ENCODE results near the gene MRI1.

The MRI1 gene

GRCh38 chr19:13814550-13814949 lies 50.2 kb downstream of the MRI1 start:
- Histone ChIP-seq H3K27ac (no peak overlapping the region), H3K9ac (ENCODE audit: insufficient read length) (no peak overlapping the region), H3K9me3 (ENCODE audit: low read depth, low read length) (no peaks in the 10 kb centered on the region), H3K4me3 (no peak overlapping the region), H3K36me3 (ENCODE audit: insufficient read depth, low read length) (no peaks in the 10 kb centered on the region; the same call in 1 of the 2 replicates)
- DNase-seq (ENCODE audit: low read depth, low spot score), result no peak
- no peak for TF ChIP-seq POLR2AphosphoS5 (IDR thresholded peaks at IDR 0.05; ENCODE audit: borderline replicate concordance, low read depth, low read length)
- TF ChIP-seq EZH2 (IDR thresholded peaks at IDR 0.05), result no peak
- TF ChIP-seq FOXP2 (optimal IDR thresholded peaks at IDR 0.05; ENCODE audit: control extremely low read depth, extremely low read length, insufficient read depth), result no peak

- H3K9me3 ChIP-seq (ENCODE audit: low read depth, low read length), result no peaks in the 10 kb centered on the region
- H3K27ac ChIP-seq, result no peak overlapping the region
- no peaks in the 10 kb centered on the region; the same call in 1 of the 2 replicates for H3K36me3 ChIP-seq (ENCODE audit: insufficient read depth, low read length)
- no peak for DNase-seq (ENCODE audit: low read depth, low spot score)
- H3K9ac ChIP-seq (ENCODE audit: insufficient read length), result no peak overlapping the region
- TF ChIP-seq FOXP2 (optimal IDR thresholded peaks at IDR 0.05; ENCODE audit: control extremely low read depth, extremely low read length, insufficient read depth) (no peak), EZH2 (IDR thresholded peaks at IDR 0.05) (no peak), POLR2AphosphoS5 (IDR thresholded peaks at IDR 0.05; ENCODE audit: borderline replicate concordance, low read depth, low read length) (no peak)
- H3K4me3 ChIP-seq, result no peak overlapping the region
Measured at GRCh38 chr19:13817018-13817614, 52.8 kb downstream of the MRI1 start.

- Histone ChIP-seq H3K4me3 (no peak overlapping the region), H3K9ac (ENCODE audit: insufficient read length) (no peak overlapping the region), H3K36me3 (ENCODE audit: insufficient read depth, low read length) (no peaks in the 10 kb centered on the region; the same call in 1 of the 2 replicates), H3K9me3 (ENCODE audit: low read depth, low read length) (no peaks in the 10 kb centered on the region), H3K27ac (no peak overlapping the region)
- DNase-seq (ENCODE audit: low read depth, low spot score), result no peak
- TF ChIP-seq POLR2AphosphoS5 (IDR thresholded peaks at IDR 0.05; ENCODE audit: borderline replicate concordance, low read depth, low read length), result no peak
- TF ChIP-seq FOXP2 (optimal IDR thresholded peaks at IDR 0.05; ENCODE audit: control extremely low read depth, extremely low read length, insufficient read depth), result no peak
- no peak for TF ChIP-seq EZH2 (IDR thresholded peaks at IDR 0.05)
Measured at GRCh38 chr19:13817615-13818371, 53.5 kb downstream of the MRI1 start.

GRCh38 chr19:13819238-13819637 lies 54.9 kb downstream of the MRI1 start:
- H3K9ac ChIP-seq (ENCODE audit: insufficient read length), result no peak overlapping the region
- TF ChIP-seq POLR2AphosphoS5 (IDR thresholded peaks at IDR 0.05; ENCODE audit: borderline replicate concordance, low read depth, low read length) (no peak), FOXP2 (optimal IDR thresholded peaks at IDR 0.05; ENCODE audit: control extremely low read depth, extremely low read length, insufficient read depth) (no peak), EZH2 (IDR thresholded peaks at IDR 0.05) (no peak)
- no peak overlapping the region for H3K27ac ChIP-seq
- no peak overlapping the region for H3K4me3 ChIP-seq
- DNase-seq (ENCODE audit: low read depth, low spot score), result no peak
- H3K9me3 ChIP-seq (ENCODE audit: low read depth, low read length), result no peaks in the 10 kb centered on the region
- H3K36me3 ChIP-seq (ENCODE audit: insufficient read depth, low read length), result no peaks in the 10 kb centered on the region; the same call in 1 of the 2 replicates

GRCh38 chr19:13821292-13821691 lies 57.0 kb downstream of the MRI1 start:
- TF ChIP-seq EZH2 (IDR thresholded peaks at IDR 0.05) (no peak), POLR2AphosphoS5 (IDR thresholded peaks at IDR 0.05; ENCODE audit: borderline replicate concordance, low read depth, low read length) (no peak), FOXP2 (optimal IDR thresholded peaks at IDR 0.05; ENCODE audit: control extremely low read depth, extremely low read length, insufficient read depth) (no peak)
- no peaks in the 10 kb centered on the region for H3K9me3 ChIP-seq (ENCODE audit: low read depth, low read length)
- no peak for DNase-seq (ENCODE audit: low read depth, low spot score)
- no peak overlapping the region for H3K4me3 ChIP-seq
- no peak overlapping the region for H3K9ac ChIP-seq (ENCODE audit: insufficient read length)
- H3K36me3 ChIP-seq (ENCODE audit: insufficient read depth, low read length), result no peaks in the 10 kb centered on the region; the same call in 1 of the 2 replicates
- no peak overlapping the region for H3K27ac ChIP-seq

GRCh38 chr19:13823256-13823655 lies 58.9 kb downstream of the MRI1 start:
- Histone ChIP-seq H3K27ac (no peak overlapping the region), H3K9me3 (ENCODE audit: low read depth, low read length) (no peaks in the 10 kb centered on the region)
- DNase-seq (ENCODE audit: low read depth, low spot score), result no peak

More at GRCh38 chr19:13823256-13823655, 58.9 kb downstream of the MRI1 start:
- TF ChIP-seq FOXP2 (optimal IDR thresholded peaks at IDR 0.05; ENCODE audit: control extremely low read depth, extremely low read length, insufficient read depth), result no peak
- no peak for TF ChIP-seq EZH2 (IDR thresholded peaks at IDR 0.05)
- TF ChIP-seq POLR2AphosphoS5 (IDR thresholded peaks at IDR 0.05; ENCODE audit: borderline replicate concordance, low read depth, low read length), result no peak
- H3K9ac ChIP-seq (ENCODE audit: insufficient read length), result no peak overlapping the region
- H3K4me3 ChIP-seq, result no peak overlapping the region
- H3K36me3 ChIP-seq (ENCODE audit: insufficient read depth, low read length), result no peaks in the 10 kb centered on the region; the same call in 1 of the 2 replicates

Measured in SK-N-MC (cell line).